ENCODE results near the gene TOMM70. TPM values are rescaled to one million over a fixed set of nuclear protein-coding genes. Genes with fewer than 3 reads are reported as not detected.
"Not testable (repeated sequence)": the region's sequence is repeated elsewhere in the genome, so short reads cannot be mapped to it uniquely, and the experiment has no call there.

The TOMM70 gene
- polyA plus RNA-seq, 1 donor (not counting 4 experiments of a cell fraction or from before 2014, with no cell fraction given), result 40.8 TPM

DNA sequence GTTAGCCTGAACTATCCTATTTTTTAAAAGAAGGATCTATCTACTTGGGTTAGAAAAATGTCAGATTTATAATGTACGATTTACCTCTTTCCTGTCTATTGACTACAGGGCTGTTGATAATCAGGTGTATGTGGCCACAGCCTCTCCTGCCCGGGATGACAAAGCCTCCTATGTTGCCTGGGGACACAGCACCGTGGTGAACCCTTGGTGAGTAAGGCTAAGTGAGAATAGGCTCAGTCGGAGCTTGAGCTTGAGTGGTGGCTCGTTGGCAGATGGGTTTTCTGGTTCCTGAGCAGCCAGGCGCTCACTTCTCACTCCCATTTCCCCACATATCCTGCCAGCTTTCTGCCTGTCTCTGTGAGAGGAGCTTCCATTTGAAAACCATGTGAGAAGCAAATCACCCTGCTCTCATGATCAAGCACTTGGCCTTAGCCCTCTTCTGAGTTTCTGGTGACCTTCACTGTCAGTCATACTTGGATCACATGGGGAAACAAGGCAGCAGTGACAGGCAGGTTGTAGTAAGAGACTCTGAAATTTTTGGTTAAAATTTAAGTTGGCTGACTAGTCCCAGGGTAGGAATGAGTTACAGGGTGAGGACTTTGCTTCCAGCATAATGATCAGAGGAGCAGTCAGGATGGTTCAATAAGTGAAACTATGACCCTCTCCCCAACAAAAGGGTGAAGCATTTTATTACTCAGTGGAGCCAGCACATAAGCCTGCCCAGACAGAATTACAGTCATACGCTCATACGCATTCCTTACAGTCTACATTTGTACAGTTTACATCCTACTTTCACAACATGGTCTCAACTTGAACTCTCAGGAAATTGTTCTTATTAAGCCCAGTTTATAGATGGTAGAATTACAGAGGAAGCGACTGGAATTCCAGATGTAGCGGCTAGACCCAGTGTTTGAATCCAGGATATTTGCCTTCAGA, 48.3 kb downstream of the TOMM70 start:
- no peak for TF ChIP-seq CTCF (optimal IDR thresholded peaks at IDR 0.05 in 1 of 3, IDR thresholded peaks at IDR 0.05 in 1 of 3, conservative IDR thresholded peaks at IDR 0.05 in 1 of 3; ENCODE audit: extremely low read depth in 1 of 3, insufficient read depth in 2 of 3, low read length in 3 of 3)
- no peak for TF ChIP-seq EZH2 (IDR thresholded peaks at IDR 0.05; ENCODE audit: low read length)
- Histone ChIP-seq H3K9me1 (ENCODE audit: control insufficient read depth, extremely low read depth, insufficient read depth, low read length) (no peaks in the 10 kb centered on the region), H3K4me1 (ENCODE audit: control insufficient read depth, extremely low read depth, insufficient read depth, low read length) (no peaks in the 10 kb centered on the region), H2AFZ (ENCODE audit: control insufficient read depth, low read length) (no peak overlapping the region), H3K4me2 (ENCODE audit: control insufficient read depth, extremely low read depth, insufficient read depth, low read depth, low read length) (no peak overlapping the region), H3K36me3 (ENCODE audit: control insufficient read depth in 2 of 2, extremely low read depth in 1 of 2, insufficient read depth in 2 of 2, low read length in 2 of 2) (peaks cover 23 to 43% of the 10 kb centered on the region in 2 experiments), H3K9me3 (ENCODE audit: control insufficient read depth, low read depth, low read length) (peaks cover 2% of the 10 kb centered on the region), H3K9ac (ENCODE audit: control insufficient read depth, extremely low read depth, insufficient read depth, low read length) (no peak overlapping the region), H3K4me3 (ENCODE audit: control insufficient read depth in 2 of 3, extremely low read depth in 1 of 3, insufficient read depth in 2 of 3, low read depth in 1 of 3, low read length in 3 of 3) (no peak overlapping the region), H3K79me2 (ENCODE audit: control insufficient read depth, insufficient read depth, low read length) (no peaks in the 10 kb centered on the region), H4K20me1 (ENCODE audit: control insufficient read depth, extremely low read depth, insufficient read depth, low read length) (no peaks in the 10 kb centered on the region), H3K27ac (ENCODE audit: control insufficient read depth, insufficient read depth, low read length) (no peak overlapping the region), H3K27me3 (ENCODE audit: control insufficient read depth, extremely low read depth, insufficient read depth, low read length) (no peaks in the 10 kb centered on the region)
- FAIRE-seq (no peak), DNase-seq (ENCODE audit: low read depth, low spot score) (no peak)
- dilution Hi-C loops (cut with MboI; ENCODE audit: extremely low pct_ligation_motif_present, low sequenced_read_pairs), result no loop called here

DNA sequence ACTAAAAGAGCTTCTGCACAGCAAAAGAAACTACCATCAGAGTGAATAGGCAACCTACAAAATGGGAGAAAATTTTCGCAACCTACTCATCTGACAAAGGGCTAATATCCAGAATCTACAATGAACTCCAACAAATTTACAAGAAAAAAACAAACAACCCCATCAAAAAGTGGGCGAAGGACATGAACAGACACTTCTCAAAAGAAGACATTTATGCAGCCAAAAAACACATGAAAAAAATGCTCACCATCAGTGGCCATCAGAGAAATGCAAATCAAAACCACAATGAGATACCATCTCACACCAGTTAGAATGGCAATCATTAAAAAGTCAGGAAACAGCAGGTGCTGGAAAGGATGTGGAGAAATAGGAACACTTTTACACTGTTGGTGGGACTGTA, 49.1 kb downstream of the TOMM70 start:
- H3K9ac ChIP-seq (ENCODE audit: control insufficient read depth, extremely low read depth, insufficient read depth, low read length); H4K20me1 ChIP-seq (ENCODE audit: control insufficient read depth, extremely low read depth, insufficient read depth, low read length); DNase-seq (ENCODE audit: low read depth, low spot score); H3K4me1 ChIP-seq (ENCODE audit: control insufficient read depth, extremely low read depth, insufficient read depth, low read length); dilution Hi-C loops (cut with MboI; ENCODE audit: extremely low pct_ligation_motif_present, low sequenced_read_pairs); H3K9me1 ChIP-seq (ENCODE audit: control insufficient read depth, extremely low read depth, insufficient read depth, low read length); H2AFZ ChIP-seq (ENCODE audit: control insufficient read depth, low read length); H3K27me3 ChIP-seq (ENCODE audit: control insufficient read depth, extremely low read depth, insufficient read depth, low read length); H3K27ac ChIP-seq (ENCODE audit: control insufficient read depth, insufficient read depth, low read length); H3K9me3 ChIP-seq (ENCODE audit: control insufficient read depth, low read depth, low read length); H3K79me2 ChIP-seq (ENCODE audit: control insufficient read depth, insufficient read depth, low read length); H3K4me2 ChIP-seq (ENCODE audit: control insufficient read depth, extremely low read depth, insufficient read depth, low read depth, low read length); FAIRE-seq; H3K4me3 ChIP-seq (ENCODE audit: control insufficient read depth in 2 of 3, extremely low read depth in 1 of 3, insufficient read depth in 2 of 3, low read depth in 1 of 3, low read length in 3 of 3): not testable (repeated sequence)
- peaks cover 25 to 40% of the 10 kb centered on the region in 2 experiments for H3K36me3 ChIP-seq (ENCODE audit: control insufficient read depth in 2 of 2, extremely low read depth in 1 of 2, insufficient read depth in 2 of 2, low read length in 2 of 2)
